GM06990 (cell line): ENCODE data around the gene EIF4A3.

Experiments
- DNase-seq: peaks from one replicate; pipeline ENCODE4 v3.0.0-alpha.2; 2011; ENCODE audit not compliant: insufficient read length; ENCODE audit errors: extremely low read depth
- H3K27me3 ChIP-seq: replicated peaks from 2 replicates; pipeline ENCODE4 v1.6.0; 2011; ENCODE audit warnings: low read length; ENCODE audit not compliant: control insufficient read depth, insufficient read depth
- H3K36me3 ChIP-seq: 2 replicates; pipeline ENCODE4 v1.5.1; 2011; ENCODE audit warnings: low read length; ENCODE audit not compliant: control insufficient read depth, insufficient read depth
- H3K4me3 ChIP-seq: replicated peaks from 2 replicates; pipeline ENCODE4 v1.5.1; 2011; ENCODE audit warnings: low read depth, mild to moderate bottlenecking, control low read depth, low read length
- TF ChIP-seq, protein P1 (sequence below): IDR thresholded peaks from 2 replicates; pipeline ENCODE4 v1.5.1; 2011; ENCODE audit warnings: low read length, control low read depth, mild to moderate bottlenecking, inconsistent platforms; ENCODE audit not compliant: insufficient read depth, poor library complexity, severe bottlenecking

EIF4A3 gene

GRCh38 chr17:80180192-80180591 lies 33.3 kb upstream of the EIF4A3 start:
- Histone ChIP-seq H3K27me3 (no peaks in the 10 kb centered on the region; the same call in none of the 2 replicates), H3K36me3 (no peaks in the 10 kb centered on the region), H3K4me3 (no peak overlapping the region)
- no peak for DNase-seq
- TF ChIP-seq, protein P1, sequence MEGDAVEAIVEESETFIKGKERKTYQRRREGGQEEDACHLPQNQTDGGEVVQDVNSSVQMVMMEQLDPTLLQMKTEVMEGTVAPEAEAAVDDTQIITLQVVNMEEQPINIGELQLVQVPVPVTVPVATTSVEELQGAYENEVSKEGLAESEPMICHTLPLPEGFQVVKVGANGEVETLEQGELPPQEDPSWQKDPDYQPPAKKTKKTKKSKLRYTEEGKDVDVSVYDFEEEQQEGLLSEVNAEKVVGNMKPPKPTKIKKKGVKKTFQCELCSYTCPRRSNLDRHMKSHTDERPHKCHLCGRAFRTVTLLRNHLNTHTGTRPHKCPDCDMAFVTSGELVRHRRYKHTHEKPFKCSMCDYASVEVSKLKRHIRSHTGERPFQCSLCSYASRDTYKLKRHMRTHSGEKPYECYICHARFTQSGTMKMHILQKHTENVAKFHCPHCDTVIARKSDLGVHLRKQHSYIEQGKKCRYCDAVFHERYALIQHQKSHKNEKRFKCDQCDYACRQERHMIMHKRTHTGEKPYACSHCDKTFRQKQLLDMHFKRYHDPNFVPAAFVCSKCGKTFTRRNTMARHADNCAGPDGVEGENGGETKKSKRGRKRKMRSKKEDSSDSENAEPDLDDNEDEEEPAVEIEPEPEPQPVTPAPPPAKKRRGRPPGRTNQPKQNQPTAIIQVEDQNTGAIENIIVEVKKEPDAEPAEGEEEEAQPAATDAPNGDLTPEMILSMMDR = no peak

DNA sequence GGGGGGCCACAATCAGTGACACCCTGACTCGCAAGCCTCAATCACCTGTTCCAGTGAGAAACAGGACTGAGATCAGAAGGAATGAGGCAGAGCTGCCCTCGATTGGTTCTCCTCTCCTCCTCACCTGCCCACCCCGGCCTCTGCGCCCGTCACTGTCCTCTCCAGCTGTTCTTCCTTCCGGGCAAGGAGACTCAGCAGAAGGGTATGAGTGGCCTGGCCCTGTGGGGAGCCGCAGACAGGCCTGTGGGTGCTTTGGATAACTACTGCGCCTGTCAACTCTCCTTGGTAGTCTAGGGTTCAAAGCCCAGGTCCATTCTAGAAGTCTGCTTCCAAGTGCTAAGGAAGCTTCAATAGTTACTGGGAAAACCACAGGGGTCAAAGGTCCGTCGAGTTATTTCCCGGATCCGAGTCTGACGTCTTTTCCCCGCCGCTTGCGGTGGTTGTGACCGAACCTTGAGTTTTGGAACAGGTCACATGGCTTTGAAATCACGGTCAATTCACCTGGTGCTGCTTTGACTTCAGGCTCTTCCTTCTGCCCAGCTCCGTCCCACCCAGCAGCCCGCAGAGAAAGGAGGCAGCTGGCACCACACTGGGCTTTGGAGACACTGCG lies 31.2 kb upstream of the EIF4A3 start:
- no peaks in the 10 kb centered on the region; the same call in none of the 2 replicates for H3K27me3 ChIP-seq
- TF ChIP-seq, protein P1 = no peak
- no peak for DNase-seq
- no peak overlapping the region for H3K4me3 ChIP-seq
- no peaks in the 10 kb centered on the region for H3K36me3 ChIP-seq

- Histone ChIP-seq H3K36me3 (no peaks in the 10 kb centered on the region), H3K4me3 (no peak overlapping the region), H3K27me3 (no peaks in the 10 kb centered on the region; the same call in none of the 2 replicates)
- DNase-seq = no peak
- TF ChIP-seq, protein P1 = no peak
Observed at GRCh38 chr17:80176757-80177156, 29.8 kb upstream of the EIF4A3 start.

DNA sequence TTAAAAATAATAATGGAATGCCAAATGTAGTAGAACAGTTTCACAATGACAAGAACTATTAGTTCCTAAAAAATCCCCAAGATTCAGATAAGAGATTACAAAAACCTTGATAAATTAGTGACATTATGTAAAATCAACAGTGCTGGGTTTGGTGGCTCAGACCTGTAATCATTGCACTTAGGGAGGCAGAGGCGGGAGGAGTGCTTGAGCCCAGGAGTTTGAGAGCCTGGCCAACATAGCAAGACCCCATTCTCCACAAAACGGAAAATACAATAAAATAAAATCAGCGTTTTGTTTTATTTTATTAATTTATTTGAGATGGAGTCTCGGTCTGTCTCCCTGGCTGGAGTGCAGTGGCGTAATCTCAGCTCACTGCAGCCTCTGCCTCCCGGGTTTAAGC lies 27.0 kb upstream of the EIF4A3 start:
- TF ChIP-seq, protein P1 = no peak
- Histone ChIP-seq H3K36me3 (no peaks in the 10 kb centered on the region), H3K27me3 (no peaks in the 10 kb centered on the region; the same call in 1 of the 2 replicates), H3K4me3 (no peak overlapping the region)
- no peak for DNase-seq

DNA sequence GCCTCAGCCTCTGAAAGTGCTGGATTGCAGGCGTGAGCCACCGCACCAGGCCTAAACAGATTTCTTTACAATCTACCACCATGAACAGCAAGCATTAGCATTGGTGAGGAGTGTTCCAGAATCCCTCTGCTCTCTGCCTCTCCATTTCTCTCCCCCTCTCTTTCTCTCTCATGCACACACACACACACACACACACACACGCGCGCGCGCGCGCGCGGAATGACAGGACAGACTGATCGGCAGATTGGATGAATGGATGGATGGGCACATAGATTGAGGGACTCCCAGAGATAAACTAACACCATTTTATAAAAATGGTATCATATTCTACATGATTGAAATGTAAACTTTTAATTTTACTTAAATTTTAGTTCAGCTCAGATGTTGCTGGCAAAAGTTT lies 26.2 kb upstream of the EIF4A3 start:
- TF ChIP-seq, protein P1 = no peak
- Histone ChIP-seq H3K4me3 (no peak overlapping the region), H3K27me3 (no peaks in the 10 kb centered on the region; the same call in 1 of the 2 replicates), H3K36me3 (no peaks in the 10 kb centered on the region)
- no peak for DNase-seq

GRCh38 chr17:80171681-80172080 lies 24.8 kb upstream of the EIF4A3 start:
- Histone ChIP-seq H3K4me3 (no peak overlapping the region), H3K27me3 (no peaks in the 10 kb centered on the region), H3K36me3 (no peaks in the 10 kb centered on the region)
- DNase-seq = no peak
- TF ChIP-seq, protein P1 = no peak
